H1 (cell line): ENCODE results near the gene PLCL2. TPM values are rescaled to one million over a fixed set of nuclear protein-coding genes. Genes with fewer than 3 reads are reported as not detected.

ENCODE experiments used
- CTCF ChIA-PET: fragments of 300-600 bp; sonication (Branson Sonifier 250); formaldehyde crosslinking; loops from one replicate; lab custom pipeline; 2021; ENCODE audit not compliant: partially characterized antibody; lab: Charles Lee
- POLR2A ChIA-PET: fragments of 300-600 bp; sonication (Branson Sonifier 250); formaldehyde crosslinking; loops from one replicate; lab custom pipeline; 2021; ENCODE audit warnings: inconsistent platforms; ENCODE audit not compliant: partially characterized antibody; lab: Charles Lee
- DNase-seq, 2 experiments: peaks; one replicate each; pipeline versions ENCODE4 v3.0.0 to v3.0.0-alpha.2; 2010 to 2022; ENCODE audit warnings: low spot score in 2 of 2, low read depth in 1 of 2, mixed read lengths in 1 of 2
- FAIRE-seq: peaks from 2 replicates; lab custom pipeline; 2011; peaks lifted over from hg19 to GRCh38; lab: Jason Lieb, UNC
- H2AFZ ChIP-seq: 2 replicates; pipeline ENCODE4 v1.8.1; 2012; ENCODE audit warnings: low read length, inconsistent platforms
- H2AK5ac ChIP-seq: 2 replicates; pipeline ENCODE4 v1.6.1; 2013; ENCODE audit warnings: low read depth, low read length
- H2BK120ac ChIP-seq: replicated peaks from 2 replicates; pipeline ENCODE3; 2013; ENCODE audit warnings: low read depth, low read length, inconsistent platforms
- H2BK12ac ChIP-seq: 2 replicates; pipeline ENCODE4 v1.6.1; 2013; ENCODE audit warnings: low read depth, low read length
- H2BK15ac ChIP-seq: 2 replicates; pipeline ENCODE4 v1.6.1; 2013; ENCODE audit warnings: low read length
- H2BK20ac ChIP-seq: 2 replicates; pipeline ENCODE4 v1.6.1; 2013; ENCODE audit warnings: low read length
- H2BK5ac ChIP-seq: 2 replicates; pipeline ENCODE4 v1.6.1; 2013; ENCODE audit warnings: low read depth, low read length
- H3K14ac ChIP-seq: 2 replicates; pipeline ENCODE4 v1.6.1; 2013; ENCODE audit warnings: inconsistent platforms; ENCODE audit not compliant: insufficient read length
- H3K18ac ChIP-seq: 2 replicates; pipeline ENCODE4 v1.6.1; 2013; ENCODE audit warnings: low read length; ENCODE audit errors: extremely low read depth
- H3K23ac ChIP-seq: 2 replicates; pipeline ENCODE4 v1.6.1; 2013; ENCODE audit warnings: inconsistent platforms; ENCODE audit not compliant: insufficient read length
- H3K23me2 ChIP-seq: 2 replicates; pipeline ENCODE4 v1.6.1; 2013; ENCODE audit warnings: low read depth, low read length
- H3K27ac ChIP-seq: 2 replicates; pipeline ENCODE4 v1.6.1; 2011; ENCODE audit warnings: low read depth, low read length, inconsistent platforms
- H3K27me3 ChIP-seq, 4 experiments: replicated peaks in 1 of 4; 1 replicate in 1 of 4; 2 replicates in 3 of 4; pipeline versions ENCODE4 v1.6.1 to v1.8.1; 2011 to 2013; ENCODE audit warnings: low read length in 3 of 4, mild to moderate bottlenecking in 3 of 4, inconsistent platforms in 2 of 4, mixed read lengths in 2 of 4, moderate library complexity in 1 of 4; ENCODE audit not compliant: control insufficient read depth in 3 of 4, insufficient read depth in 3 of 4; ENCODE audit errors: extremely low read depth in 1 of 4
- H3K36me3 ChIP-seq, 4 experiments: 2 replicates each; pipeline versions ENCODE4 v1.6.1 to v1.8.1; 2011 to 2013; ENCODE audit warnings: mild to moderate bottlenecking in 4 of 4, low read length in 3 of 4, moderate library complexity in 2 of 4, control low read depth in 1 of 4, inconsistent platforms in 1 of 4; ENCODE audit not compliant: insufficient read depth in 4 of 4, control insufficient read depth in 2 of 4
- H3K4ac ChIP-seq: replicated peaks from 2 replicates; pipeline ENCODE3; 2013; ENCODE audit warnings: low read length, low read depth, mixed read lengths, inconsistent platforms; ENCODE audit not compliant: insufficient read length
- H3K4me1 ChIP-seq, 4 experiments: replicated peaks in 1 of 4; 1 replicate in 1 of 4; 2 replicates in 3 of 4; pipeline versions ENCODE4 v1.6.1 to v1.8.1; 2011 to 2013; ENCODE audit warnings: low read length in 3 of 4, inconsistent platforms in 2 of 4, mixed read lengths in 1 of 4; ENCODE audit not compliant: insufficient read depth in 4 of 4, control insufficient read depth in 3 of 4
- H3K4me2 ChIP-seq, 2 experiments: 2 replicates each; pipeline versions ENCODE4 v1.6.1 to v1.8.1; 2011 to 2013; ENCODE audit warnings: low read depth in 2 of 2, low read length in 2 of 2, control low read depth in 1 of 2, inconsistent platforms in 1 of 2, mild to moderate bottlenecking in 1 of 2; ENCODE audit not compliant: insufficient read depth in 1 of 2
- H3K4me3 ChIP-seq, 4 experiments: fragments of 200-600, 300-600 bp in 1 of 4; sonication (generic), shearing (Covaris generic), sonication (Bioruptor Twin) in 1 of 4; 2 replicates each; pipeline versions ENCODE4 v1.5.1 to v1.8.1; 2011 to 2016; ENCODE audit warnings: low read length in 4 of 4, low read depth in 3 of 4, control low read depth in 2 of 4, inconsistent platforms in 2 of 4, mild to moderate bottlenecking in 2 of 4, mixed read lengths in 1 of 4, moderate library complexity in 1 of 4; ENCODE audit not compliant: insufficient read depth in 2 of 4; ENCODE audit errors: extremely low read depth in 1 of 4
- H3K56ac ChIP-seq: replicated peaks from 2 replicates; pipeline ENCODE3; 2013; ENCODE audit warnings: low read depth, mild to moderate bottlenecking, mixed read lengths, low read length, inconsistent platforms; ENCODE audit not compliant: insufficient read length
- H3K79me1 ChIP-seq: 2 replicates; pipeline ENCODE4 v1.6.1; 2013; ENCODE audit warnings: low read depth, low read length, control low read depth
- H3K79me2 ChIP-seq, 2 experiments: 2 replicates each; pipeline versions ENCODE4 v1.6.1 to v1.8.1; 2012 to 2013; ENCODE audit warnings: low read length in 2 of 2, mild to moderate bottlenecking in 2 of 2, inconsistent platforms in 1 of 2; ENCODE audit not compliant: insufficient read depth in 2 of 2, control insufficient read depth in 1 of 2
- H3K9ac ChIP-seq, 4 experiments: replicated peaks in 1 of 4; 1 replicate in 1 of 4; 2 replicates in 3 of 4; pipeline versions ENCODE4 v1.6.1 to v1.8.1; 2011 to 2013; ENCODE audit warnings: low read depth in 3 of 4, low read length in 3 of 4, control low read depth in 2 of 4, mild to moderate bottlenecking in 2 of 4, moderate library complexity in 2 of 4, inconsistent platforms in 1 of 4; ENCODE audit errors: extremely low read depth in 1 of 4
- H3K9me3 ChIP-seq, 2 experiments: 2 replicates each; pipeline versions ENCODE4 v1.6.1 to v1.8.1; 2012 to 2013; ENCODE audit warnings: mild to moderate bottlenecking in 2 of 2, moderate library complexity in 2 of 2, control low read depth in 1 of 2, inconsistent platforms in 1 of 2, low read depth in 1 of 2, low read length in 1 of 2, mixed read lengths in 1 of 2; ENCODE audit not compliant: insufficient read depth in 2 of 2
- H4K20me1 ChIP-seq, 2 experiments: replicated peaks in 1 of 2; 2 replicates each; pipeline versions ENCODE3 to v1.8.1; 2011 to 2013; ENCODE audit warnings: inconsistent platforms in 2 of 2, low read length in 2 of 2, mild to moderate bottlenecking in 1 of 2; ENCODE audit not compliant: insufficient read depth in 2 of 2, control insufficient read depth in 1 of 2
- H4K5ac ChIP-seq: 2 replicates; pipeline ENCODE4 v1.6.1; 2013; ENCODE audit warnings: low read length, low read depth, mixed read lengths, inconsistent platforms; ENCODE audit not compliant: insufficient read length
- H4K8ac ChIP-seq: 2 replicates; pipeline ENCODE4 v1.8.0; 2013; ENCODE audit warnings: mild to moderate bottlenecking, moderate library complexity, low read length, inconsistent platforms; ENCODE audit not compliant: insufficient read depth; ENCODE audit errors: extremely low read depth
- H4K91ac ChIP-seq: replicated peaks from 2 replicates; pipeline ENCODE3; 2013; ENCODE audit warnings: low read length, mixed read lengths, inconsistent platforms; ENCODE audit not compliant: insufficient read length
- FOSL1 ChIP-seq: IDR thresholded peaks from 2 replicates; pipeline ENCODE4 v1.6.1; 2011; ENCODE audit warnings: mild to moderate bottlenecking, low read depth, low read length, moderate library complexity; ENCODE audit not compliant: insufficient read depth
- HDAC2 ChIP-seq, 2 experiments: fragments of 300-600 bp in 1 of 2; sonication (generic) in 1 of 2; IDR thresholded peaks; 2 replicates each; pipeline ENCODE4 v1.6.1; 2011 to 2012; ENCODE audit warnings: low read depth in 2 of 2, low read length in 2 of 2, mild to moderate bottlenecking in 2 of 2, moderate library complexity in 2 of 2, borderline replicate concordance in 1 of 2, inconsistent platforms in 1 of 2
- POU5F1 ChIP-seq: IDR thresholded peaks from 2 replicates; pipeline ENCODE4 v1.6.1; 2011; ENCODE audit warnings: low read depth, mild to moderate bottlenecking, low read length, moderate library complexity
- RAD21 ChIP-seq, 2 experiments: IDR thresholded peaks in 1 of 2; conservative IDR thresholded peaks in 1 of 2; 2 replicates each; pipeline ENCODE4 v1.6.1; 2011; ENCODE audit warnings: low read depth in 2 of 2, low read length in 2 of 2, improper control_type of control experiment in 1 of 2, inconsistent platforms in 1 of 2, mild to moderate bottlenecking in 1 of 2, moderate library complexity in 1 of 2
- RXRA ChIP-seq: IDR thresholded peaks from 2 replicates; pipeline ENCODE4 v1.6.1; 2011; ENCODE audit warnings: low read depth, mild to moderate bottlenecking, low read length, moderate library complexity; ENCODE audit not compliant: insufficient read depth
- SAP30 ChIP-seq: fragments of 300-600 bp; sonication (generic); IDR thresholded peaks from 2 replicates; pipeline ENCODE4 v1.7.1; 2012; ENCODE audit warnings: low read length, moderate library complexity, mild to moderate bottlenecking, inconsistent platforms; ENCODE audit not compliant: insufficient read depth, insufficient replicate concordance
- TAF1 ChIP-seq: IDR thresholded peaks from 2 replicates; pipeline ENCODE4 v1.6.1; 2011; ENCODE audit warnings: mild to moderate bottlenecking, low read depth, low read length
- WGBS, 2 experiments: shearing (Covaris generic) in 1 of 2; methylation state at CpG; one replicate each; pipeline versions ENCODE4 v1.1.6 to v1.1.7; 2013 to 2015; ENCODE audit warnings: low lambda C conversion rate in 2 of 2, mixed read lengths in 2 of 2, inconsistent platforms in 1 of 2, low coverage in 1 of 2, missing lambda C conversion rate in 1 of 2; ENCODE audit not compliant: insufficient replicate concordance in 2 of 2, insufficient coverage in 1 of 2, insufficient read length in 1 of 2; ENCODE audit errors: extremely low coverage in 1 of 2, missing lambda C conversion rate in 1 of 2; 5-methylcytosine and 5-hydroxymethylcytosine counted together
- polyA plus RNA-seq, 7 experiments: library from polyadenylated mRNA; depleted of rRNA in 3 of 7; stranded (reverse) in 5 of 7; unstranded in 2 of 7; fragments of >200 nt in 5 of 7; fragments of 200-250 nt in 2 of 7; gene quantifications; 1 replicate in 5 of 7; 2 replicates in 1 of 7; 4 replicates in 1 of 7; pipeline versions ENCODE4 v1.2.1 to v1.2.3, GENCODE V29; 2011 to 2013; ENCODE audit warnings: missing spikeins in 2 of 7, mixed read lengths in 2 of 7
- total RNA-seq: library from RNA; stranded (reverse); fragmentation: NEBNext Ultra II Directional; extraction: Animal tissue kit (Norgen Biotek cat#: 25700); gene quantifications from 2 replicates; pipeline ENCODE4 v1.2.1, GENCODE V29; 2021

Gene PLCL2
- total and polyA plus RNA-seq, 2 of the 8 experiments (the other 6 are each of a cell fraction or from before 2014, with no cell fraction given), result 3.5 to 6.8 TPM

- no peaks in the 10 kb centered on the region for H3K79me1 ChIP-seq
- H3K36me3 ChIP-seq, result peaks cover 0 to 6% (median 0%) of the 10 kb centered on the region in 4 experiments; a peak in 1 of 8 replicates
- H3K4me3 ChIP-seq, result no peak overlapping the region
- no peak overlapping the region for H2BK5ac ChIP-seq
- no peak overlapping the region for H2AFZ ChIP-seq
- ChIA-PET CTCF (no interaction called here), POLR2A (no interaction called here)
- H4K91ac ChIP-seq, result no peak overlapping the region
- no peak overlapping the region for H3K4ac ChIP-seq
- no peak overlapping the region for H3K9ac ChIP-seq
- no peak overlapping the region for H2BK20ac ChIP-seq
- no peaks in the 10 kb centered on the region for H3K4me1 ChIP-seq
- no peak overlapping the region for H2BK12ac ChIP-seq
- H3K9me3 ChIP-seq, result no peaks in the 10 kb centered on the region
- H3K18ac ChIP-seq, result no peak overlapping the region
- no peak overlapping the region for H3K23ac ChIP-seq
- no peaks in the 10 kb centered on the region for H3K23me2 ChIP-seq
- FAIRE-seq (no peak), DNase-seq (no peak)
- no peak overlapping the region for H3K14ac ChIP-seq
- H3K79me2 ChIP-seq, result no peaks in the 10 kb centered on the region
- WGBS, 2 experiments, result 90% methylated on average over 3 of the region's 3 CpGs; no CpG with 5 or more reads in 1 of the 2 experiments
- no peak overlapping the region for H2AK5ac ChIP-seq
- no peak overlapping the region for H4K8ac ChIP-seq
- H4K20me1 ChIP-seq, result no peaks in the 10 kb centered on the region
- H3K4me2 ChIP-seq, result no peak overlapping the region
- no peak overlapping the region for H4K5ac ChIP-seq
- TF ChIP-seq SAP30 (no peak), POU5F1 (no peak), TAF1 (no peak), RXRA (no peak), FOSL1 (no peak), RAD21 (IDR thresholded peaks at IDR 0.05 in 1 of 2, conservative IDR thresholded peaks at IDR 0.05 in 1 of 2; ENCODE audit: low read depth in 2 of 2, low read length in 2 of 2) (no peak), HDAC2 (IDR thresholded peaks at IDR 0.05; ENCODE audit: borderline replicate concordance in 1 of 2, low read depth in 2 of 2, low read length in 2 of 2) (no peak)
- TF ChIP-seq, all 59 proteins: peak for 0
- Histone ChIP-seq H2BK120ac (no peak overlapping the region), H3K56ac (no peak overlapping the region), H2BK15ac (no peak overlapping the region), H3K27ac (no peak overlapping the region), H3K27me3 (no peaks in the 10 kb centered on the region)
Observed at GRCh38 chr3:17063596-17063995, 178.8 kb downstream of the PLCL2 start.
